ENCODE data around the gene ZNF334.

ZNF334 gene

DNA sequence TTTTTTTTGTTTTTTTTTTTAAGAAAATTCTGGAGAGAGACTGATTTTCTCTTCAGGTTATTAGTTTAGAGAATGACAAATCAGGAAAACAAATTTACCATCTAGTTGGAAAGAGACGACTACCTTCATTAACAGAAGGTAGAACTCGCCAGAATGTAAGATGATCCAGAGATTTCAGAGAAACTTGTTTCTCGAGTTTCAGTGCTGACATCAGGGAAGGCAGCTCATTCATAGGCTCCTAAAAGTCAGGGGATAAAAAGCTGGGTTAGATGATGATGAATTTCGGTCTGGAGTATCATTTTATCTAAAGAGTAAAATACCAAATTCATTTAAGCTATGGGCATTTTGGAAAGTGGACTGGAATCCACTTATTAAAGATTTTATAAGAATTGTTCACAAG lies 27.9 kb downstream of the ZNF334 start:
- DNase-seq (ENCODE audit: low spot score) = no peak

GRCh38 chr20:46484954-46485353 lies 28.4 kb downstream of the ZNF334 start:
- DNase-seq (ENCODE audit: low spot score) = no peak

GRCh38 chr20:46483879-46484278 lies 29.5 kb downstream of the ZNF334 start:
- no peak for DNase-seq (ENCODE audit: low spot score)

DNA sequence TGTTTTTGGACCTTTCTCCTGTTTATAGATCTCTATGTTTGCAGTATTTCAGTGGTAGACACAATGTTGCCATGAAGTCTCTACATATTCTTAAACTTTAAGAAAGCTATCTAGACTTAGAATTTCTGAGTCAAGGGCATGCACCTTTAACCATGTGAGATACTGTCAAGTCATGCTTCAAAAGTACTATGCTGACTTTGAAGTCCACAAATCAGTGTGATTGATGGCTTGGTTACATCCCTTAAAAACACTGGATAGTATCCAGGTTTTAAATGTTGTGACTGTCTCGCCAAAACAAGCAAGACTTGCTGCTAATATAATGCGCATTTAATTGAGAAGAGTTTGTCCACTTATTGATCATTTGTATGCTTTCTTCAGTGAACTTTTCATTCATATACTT lies 30.5 kb downstream of the ZNF334 start:
- no peak for DNase-seq (ENCODE audit: low spot score)

DNA sequence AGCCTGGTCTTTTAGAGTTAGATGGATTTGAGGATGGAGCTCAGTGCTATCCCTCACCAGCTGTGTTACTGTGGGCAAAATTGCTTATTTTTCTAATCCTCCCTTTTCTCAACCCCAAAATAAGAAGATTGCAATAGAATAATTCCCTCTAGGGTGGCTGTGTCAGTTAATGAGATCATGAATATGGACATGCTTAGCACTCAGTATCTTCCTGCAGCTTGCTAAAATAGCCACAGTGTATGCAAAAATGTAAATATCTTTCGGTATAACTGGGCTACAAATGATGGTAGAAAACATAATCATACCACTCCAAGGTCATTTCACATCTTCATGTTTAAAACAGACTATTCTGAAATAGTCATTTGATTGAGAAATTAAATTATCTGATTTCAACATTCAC lies 35.7 kb downstream of the ZNF334 start:
- no peak for DNase-seq (ENCODE audit: low spot score)

DNA sequence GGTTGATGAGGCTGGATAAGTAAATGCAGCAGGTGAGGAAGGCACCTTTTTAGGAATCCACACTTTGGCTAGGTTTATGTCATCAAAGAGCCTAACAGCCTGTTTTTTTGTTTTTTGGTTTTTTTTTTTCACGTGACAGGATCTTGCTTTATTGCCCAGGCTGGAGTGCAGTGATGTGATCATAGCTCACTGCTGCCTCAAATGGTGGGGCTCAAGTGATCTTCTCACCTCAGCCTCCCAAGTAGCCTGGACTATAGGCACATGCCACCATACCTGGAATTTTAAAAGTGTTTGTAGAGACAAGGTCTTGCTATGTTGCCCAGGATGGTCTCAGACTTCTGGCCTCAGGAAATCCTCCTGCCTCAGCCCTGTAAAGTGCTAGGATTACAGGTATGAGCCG lies 36.1 kb downstream of the ZNF334 start:
- no peak for DNase-seq (ENCODE audit: low spot score)

GRCh38 chr20:46468508-46468907 lies 44.9 kb downstream of the ZNF334 start:
- DNase-seq (ENCODE audit: low spot score) = no peak

GRCh38 chr20:46464451-46464850 lies 48.9 kb downstream of the ZNF334 start:
- no peak for DNase-seq (ENCODE audit: low spot score)

GRCh38 chr20:46463852-46464251 lies 49.5 kb downstream of the ZNF334 start:
- DNase-seq (ENCODE audit: low spot score) = no peak

DNA sequence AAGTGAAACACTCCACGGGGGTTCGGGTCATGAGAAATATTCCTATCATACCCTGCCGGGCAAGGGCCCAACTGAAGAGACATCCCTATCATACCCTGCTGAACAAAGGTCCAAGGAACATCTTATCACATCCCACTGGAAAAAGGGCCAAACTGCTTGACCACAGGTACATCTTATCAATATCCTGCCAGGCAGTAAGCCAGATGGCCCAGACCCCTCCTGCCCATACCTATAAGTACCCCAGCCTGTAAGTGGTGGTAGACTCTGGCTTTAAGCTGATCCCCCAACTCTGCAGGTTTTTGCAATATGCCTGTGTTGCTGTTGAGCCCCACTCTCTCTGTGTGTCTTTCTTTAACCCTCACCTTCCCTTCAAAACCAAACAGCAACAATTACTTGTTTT lies 51.6 kb downstream of the ZNF334 start:
- no peak for DNase-seq (ENCODE audit: low spot score)

GRCh38 chr20:46458866-46459750 lies 54.3 kb downstream of the ZNF334 start:
- DNase-seq (ENCODE audit: low spot score) = peak; percentile 12

- DNase-seq (ENCODE audit: low spot score) = no peak
These were observed 56.9 kb downstream of the ZNF334 start for GRCh38 chr20:46456255-46457028.

GRCh38 chr20:46455729-46456128 lies 57.6 kb downstream of the ZNF334 start:
- no peak for DNase-seq (ENCODE audit: low spot score)

Measured in AG08396 (cell line).